CD4-positive, alpha-beta T cell treated with Interleukin-6 at 100 ng/mL for 8 hours (primary cell): ENCODE results near the gene MRPL53.

Experiments used
- DNase-seq: peaks from one replicate; pipeline ENCODE4 v3.0.0-alpha.2; 2020; ENCODE audit warnings: mixed read lengths, low spot score

Gene MRPL53

GRCh38 chr2:74426181-74426758, 46.2 kb downstream of the MRPL53 start:
- no peak for DNase-seq

- DNase-seq: no peak
Measured at GRCh38 chr2:74425523-74425922, 47.0 kb downstream of the MRPL53 start.

DNA sequence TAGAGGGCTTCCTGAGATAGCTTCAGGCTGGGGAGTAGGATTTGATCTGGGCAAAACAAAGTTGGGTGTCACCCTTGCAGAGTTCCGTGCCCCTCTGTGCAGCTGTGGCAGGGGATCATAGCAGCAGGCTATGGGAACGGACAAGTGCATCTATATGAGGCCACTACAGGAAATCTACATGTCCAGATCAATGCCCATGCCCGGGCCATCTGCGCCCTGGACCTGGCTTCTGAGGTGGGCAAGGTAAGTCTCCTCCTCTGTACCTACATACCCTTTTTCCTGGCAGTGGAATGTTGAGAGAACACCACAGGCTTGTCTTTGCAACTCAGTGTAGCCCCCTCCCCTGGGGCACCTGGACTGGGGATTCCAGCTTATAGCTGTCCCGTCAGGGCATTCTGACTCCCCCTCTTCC, 47.5 kb downstream of the MRPL53 start:
- no peak for DNase-seq

DNA sequence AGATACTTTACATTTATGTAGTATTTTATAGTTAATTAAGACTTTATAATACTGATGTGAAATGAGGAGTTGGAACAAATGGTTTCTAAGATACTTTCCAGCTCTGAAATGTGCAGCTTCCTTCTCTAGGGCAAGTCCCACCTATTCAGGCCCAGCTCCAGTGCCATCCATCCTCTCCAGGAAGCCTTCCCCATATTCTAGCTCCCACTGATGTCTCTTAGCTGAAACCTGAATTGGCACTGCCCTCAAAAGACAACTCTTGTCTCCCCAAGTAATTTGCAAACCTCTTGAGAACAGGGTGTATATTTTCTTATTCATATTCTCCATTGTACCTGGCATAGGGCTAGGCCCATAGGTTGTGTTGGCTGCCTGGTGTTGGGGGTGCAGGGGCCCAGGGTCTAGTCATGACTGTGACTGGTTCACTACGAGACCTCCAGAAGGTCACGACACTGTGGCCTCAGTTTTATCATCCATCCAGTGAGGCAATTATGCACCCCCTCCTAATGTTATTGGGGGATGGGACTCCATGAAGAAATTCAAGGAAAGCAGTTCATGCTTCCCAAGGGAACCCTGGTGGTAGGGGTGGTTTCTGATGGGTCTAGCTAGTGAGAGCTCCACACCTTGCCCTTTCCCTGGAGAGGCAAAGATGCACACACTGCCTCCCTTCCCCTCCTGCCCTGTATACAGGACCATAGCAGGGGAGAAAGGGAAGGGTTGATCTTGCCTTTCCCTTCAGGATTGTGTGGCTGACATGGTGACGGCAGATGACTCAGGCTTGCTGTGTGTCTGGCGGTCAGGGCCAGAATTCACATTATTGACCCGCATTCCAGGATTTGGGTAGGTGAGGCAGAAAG, 48.1 kb downstream of the MRPL53 start:
- DNase-seq: no peak

DNA sequence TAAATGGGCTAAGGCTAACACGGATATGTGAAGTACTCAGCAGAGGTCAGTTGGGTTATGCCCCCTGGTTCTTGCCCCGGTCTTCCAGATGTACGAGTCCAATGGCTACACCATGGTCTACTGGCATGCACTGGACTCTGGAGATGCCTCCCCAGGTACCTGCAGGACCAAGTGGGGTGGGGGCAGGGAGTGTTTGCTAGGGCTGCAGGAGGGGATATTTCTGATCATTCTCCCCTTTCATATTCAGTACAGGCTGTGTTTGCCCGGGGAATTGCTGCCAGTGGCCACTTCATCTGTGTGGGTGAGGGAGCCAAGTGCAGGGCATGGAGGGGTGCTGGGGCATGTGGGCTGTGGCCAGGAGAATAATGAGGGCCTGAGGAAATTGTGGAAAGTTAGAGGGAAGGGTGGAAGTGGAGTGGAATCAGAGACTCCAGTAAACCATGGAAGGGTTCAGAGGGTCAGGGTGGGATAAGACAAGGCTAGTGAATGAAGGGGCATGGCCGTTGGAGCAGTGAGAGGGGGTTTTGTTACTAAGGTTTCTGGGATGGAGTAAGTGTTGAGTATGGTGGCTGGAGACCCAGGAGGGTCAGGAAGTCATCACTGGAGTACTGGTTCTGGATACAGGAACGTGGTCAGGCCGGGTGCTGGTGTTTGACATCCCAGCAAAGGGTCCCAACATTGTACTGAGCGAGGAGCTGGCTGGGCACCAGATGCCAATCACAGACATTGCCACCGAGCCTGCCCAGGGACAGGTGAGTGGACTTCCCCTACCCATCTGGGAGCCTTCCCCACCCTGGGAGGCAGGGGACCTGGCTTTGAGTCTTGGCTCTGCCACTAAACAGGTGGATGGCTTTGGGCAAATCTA, 49.0 kb downstream of the MRPL53 start:
- no peak for DNase-seq
